GM19395 (cell line): ENCODE results near the gene ILDR2.
"Not testable (repeated sequence)": the region's sequence is repeated elsewhere in the genome, so short reads cannot be mapped to it uniquely, and the experiment has no call there.

Experiments
- ATAC-seq: cut with Tn5 transposase; IDR thresholded peaks from one replicate; pipeline ENCODE4 v1.9.1; 2021; ENCODE audit warnings: mild to moderate bottlenecking, moderate library complexity; ENCODE audit not compliant: unreplicated experiment

Gene ILDR2

DNA sequence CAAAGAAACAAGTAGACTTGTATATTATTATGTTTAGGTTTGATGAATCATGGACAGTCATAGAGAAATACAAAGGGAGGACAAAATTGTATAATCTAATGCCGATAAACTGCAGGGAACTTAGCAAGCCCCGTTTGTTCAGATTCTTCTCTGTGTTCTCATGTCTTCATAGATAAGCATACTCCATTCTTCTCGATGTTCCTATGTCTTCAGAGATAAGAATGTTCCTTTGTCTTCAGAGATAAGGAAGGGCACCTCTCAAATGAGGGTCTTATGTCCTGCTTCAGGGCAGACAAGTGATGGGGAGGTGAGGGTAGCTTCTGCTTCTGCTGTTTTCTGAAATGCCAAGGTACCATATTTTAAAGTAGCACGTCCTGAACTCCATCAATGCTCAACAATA, 79.6 kb downstream of the ILDR2 start:
- ATAC-seq, result no peak

DNA sequence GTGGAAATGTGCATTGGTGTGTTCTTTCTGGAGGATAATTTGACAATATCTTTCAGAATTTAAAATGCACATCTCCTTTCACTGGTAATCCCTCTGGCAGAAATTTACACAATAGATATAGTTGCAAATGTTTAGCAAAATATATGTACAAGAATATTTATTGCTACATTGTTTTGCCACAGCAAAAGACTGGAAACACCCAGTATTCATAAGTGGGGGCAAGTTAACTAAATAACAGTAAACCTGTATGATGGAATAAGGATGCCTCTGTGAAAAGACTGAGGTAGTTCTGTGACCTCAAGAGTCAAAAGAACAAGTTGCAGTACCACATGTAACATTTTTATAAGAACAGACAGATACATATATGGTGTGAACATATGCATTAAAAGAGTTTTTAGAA, 85.6 kb downstream of the ILDR2 start:
- ATAC-seq, result no peak

DNA sequence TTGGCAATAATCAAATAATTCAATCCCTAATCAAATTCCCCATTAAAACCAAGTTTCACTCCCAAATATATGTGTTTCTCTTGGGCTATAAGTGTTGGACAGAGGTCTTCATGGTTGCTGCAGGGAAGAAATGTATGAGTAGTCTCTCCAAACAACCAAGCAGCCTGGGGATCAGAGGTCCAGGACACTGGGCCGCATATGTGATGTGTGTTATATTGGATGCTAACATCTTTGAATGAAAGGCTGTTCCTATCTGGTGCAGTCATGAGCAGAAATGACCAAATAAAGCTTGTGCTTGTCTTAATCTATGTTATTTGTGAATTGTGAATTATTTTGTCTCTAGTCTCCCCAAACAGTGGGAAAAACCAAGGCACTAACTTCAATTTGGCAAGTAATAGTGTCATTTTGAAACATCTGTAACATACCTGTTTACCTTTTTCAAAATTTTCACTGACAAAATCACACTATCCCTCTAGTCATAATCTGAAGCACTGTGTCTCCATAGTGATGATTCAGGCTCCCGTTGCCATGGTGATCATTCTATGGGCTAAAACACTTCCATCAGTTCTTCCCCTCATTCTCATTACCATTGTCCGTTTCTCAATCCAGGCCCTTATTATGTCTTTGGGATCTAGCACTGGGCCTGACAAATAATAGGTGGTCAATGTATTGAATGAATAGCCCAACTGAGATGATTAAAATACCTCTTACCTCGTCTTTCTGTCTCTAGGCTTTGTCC, 86.8 kb downstream of the ILDR2 start:
- ATAC-seq, result no peak

DNA sequence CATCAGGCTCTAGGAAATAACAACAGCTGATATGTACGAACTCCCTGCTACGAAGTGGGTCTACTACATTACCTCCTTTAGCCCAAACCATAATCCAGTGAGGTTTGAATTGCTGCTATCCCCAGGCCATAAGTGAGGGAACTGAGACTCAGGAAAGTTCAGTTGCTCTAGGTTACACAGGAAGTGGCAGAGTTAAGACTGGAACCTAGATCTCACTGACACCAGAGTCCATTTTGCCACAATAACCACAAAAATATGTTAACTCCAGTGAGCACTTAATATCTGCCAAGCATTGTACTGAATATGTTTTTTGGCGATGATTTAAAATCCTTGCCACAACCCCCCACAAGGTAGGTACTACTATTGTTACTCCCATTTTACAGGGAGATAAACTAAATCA, 90.4 kb downstream of the ILDR2 start:
- ATAC-seq, result no peak

DNA sequence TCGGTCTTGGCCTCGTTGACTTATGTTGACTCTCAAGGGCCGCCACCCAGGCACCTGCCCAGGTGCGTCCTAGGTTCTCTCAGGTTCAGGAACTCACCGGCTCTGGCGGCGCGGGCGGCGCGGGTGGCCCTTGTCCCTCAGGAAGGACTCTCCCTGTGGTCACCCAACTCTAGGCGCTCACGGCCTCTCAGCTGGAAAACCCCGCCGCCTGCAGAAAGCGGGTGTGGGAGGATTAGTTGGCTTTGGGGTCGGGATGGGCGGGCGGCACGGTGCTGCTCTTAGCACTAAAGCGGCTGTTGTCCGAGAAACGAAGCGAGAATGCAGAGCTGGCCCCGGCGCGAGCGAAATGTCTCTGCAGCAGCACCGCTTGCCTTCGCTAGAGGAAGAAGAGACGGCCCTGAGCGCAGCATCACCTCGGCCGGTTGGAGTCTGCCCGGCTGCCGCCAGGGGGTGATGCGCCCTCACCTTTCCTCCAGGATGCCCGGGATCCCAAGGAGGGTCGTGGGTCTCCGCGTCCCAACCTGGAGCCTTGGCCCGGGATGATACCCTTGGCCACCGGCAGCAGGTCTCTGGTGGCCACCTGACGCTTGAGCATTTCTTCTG, 91.2 kb downstream of the ILDR2 start:
- peak; percentile 61 for ATAC-seq

DNA sequence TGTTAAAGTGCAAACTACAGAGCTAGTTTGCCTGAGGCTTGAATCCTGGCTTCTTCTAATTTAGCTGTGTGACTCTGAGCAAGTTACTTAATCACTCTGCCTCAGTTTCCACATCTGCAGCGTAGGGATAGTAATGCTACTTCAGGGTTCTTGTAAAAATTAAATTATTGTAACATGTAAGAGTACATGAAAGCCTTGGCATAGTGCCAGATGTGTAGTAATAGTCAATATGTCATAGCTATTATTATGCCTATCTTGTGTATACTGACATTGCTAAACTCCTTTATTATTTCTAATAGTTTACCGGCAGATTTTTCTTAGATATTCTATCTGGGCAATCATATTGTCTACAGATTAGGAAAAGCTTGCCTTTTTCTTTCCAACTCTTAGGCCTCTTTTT, 92.4 kb downstream of the ILDR2 start:
- no peak for ATAC-seq

DNA sequence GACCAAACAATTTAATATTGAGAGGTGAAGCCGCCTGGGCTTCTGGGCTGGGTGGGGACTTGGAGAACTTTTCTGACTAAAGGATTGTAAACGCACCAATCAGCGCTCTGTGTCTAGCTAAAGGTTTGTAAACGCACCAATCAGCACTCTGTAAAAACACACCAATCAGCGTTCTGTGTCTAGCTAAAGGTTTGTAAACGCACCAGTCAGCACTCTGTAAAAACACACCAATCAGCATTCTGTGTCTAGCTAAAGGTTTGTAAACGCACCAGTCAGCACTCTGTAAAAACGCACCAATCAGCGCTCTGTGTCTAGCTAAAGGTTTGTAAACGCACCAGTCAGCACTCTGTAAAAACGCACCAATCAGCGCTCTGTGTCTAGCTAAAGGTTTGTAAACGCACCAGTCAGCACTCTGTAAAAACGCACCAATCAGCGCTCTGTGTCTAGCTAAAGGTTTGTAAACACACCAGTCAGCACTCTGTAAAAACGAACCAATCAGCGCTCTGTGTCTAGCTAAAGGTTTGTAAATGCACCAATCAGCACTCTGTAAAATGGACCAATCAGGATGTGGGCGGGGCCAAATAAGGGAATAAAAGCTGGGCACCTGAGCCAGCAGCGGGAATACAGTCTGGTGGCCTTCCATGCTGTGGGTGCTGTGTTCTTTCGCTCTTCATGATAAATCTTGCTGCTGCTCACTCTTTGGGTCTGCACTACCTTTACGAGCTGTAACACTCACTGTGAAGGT, 97.0 kb downstream of the ILDR2 start:
- not testable (repeated sequence) for ATAC-seq

DNA sequence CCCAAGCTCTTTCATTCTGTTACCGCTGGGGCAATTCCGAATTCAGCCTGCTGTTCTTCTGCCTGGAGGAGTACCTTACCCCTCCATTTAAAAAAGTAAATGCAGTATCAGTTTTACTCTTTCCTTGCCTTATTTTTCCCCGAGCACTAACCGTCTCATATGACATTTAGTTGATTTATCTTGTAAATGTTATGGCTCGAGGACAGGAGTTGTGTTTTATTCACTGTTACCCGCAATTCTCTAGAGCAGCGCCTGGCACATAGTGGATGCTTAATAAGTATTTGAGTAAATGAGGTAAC, 98.9 kb downstream of the ILDR2 start:
- no peak for ATAC-seq

DNA sequence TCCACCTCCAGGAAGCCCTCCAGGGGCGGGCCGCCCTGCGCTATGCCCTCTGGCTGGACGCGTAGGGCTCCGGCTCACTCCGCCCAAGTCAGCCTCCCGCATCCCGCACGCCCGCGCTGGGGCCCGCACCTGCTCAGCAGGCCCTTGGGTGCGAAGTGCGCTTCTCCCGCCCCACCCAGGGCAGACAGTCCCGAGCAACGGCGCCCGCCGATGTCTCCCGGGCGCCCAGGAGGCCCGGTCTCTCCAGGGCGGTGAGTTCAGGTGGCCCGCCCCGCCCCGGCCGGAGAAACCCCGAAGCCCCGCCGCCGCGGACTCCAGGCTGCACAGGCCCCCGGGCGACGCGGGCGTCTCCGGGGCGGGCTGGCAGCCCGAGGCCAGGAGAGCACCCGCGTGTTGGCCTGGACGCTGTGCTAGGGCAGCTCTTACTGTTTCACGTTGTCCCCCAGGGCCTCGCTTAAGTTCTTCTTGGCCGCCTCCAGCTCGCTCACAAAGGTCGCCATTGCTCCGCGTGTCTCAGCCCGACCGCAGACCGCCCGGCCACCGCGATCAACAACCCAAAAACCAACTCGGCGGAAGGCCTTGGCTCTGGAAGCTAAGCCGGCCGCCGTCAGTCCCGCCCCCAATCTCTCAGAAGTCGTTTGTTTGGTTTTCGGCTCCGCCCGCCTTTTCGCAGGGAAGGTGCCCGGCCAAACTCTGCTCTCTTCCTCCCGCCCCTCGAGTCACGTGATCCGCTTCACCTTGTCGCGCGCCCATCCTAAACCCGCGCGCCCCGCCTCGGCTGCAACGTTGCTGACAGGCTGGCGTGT, 99.4 kb downstream of the ILDR2 start, which contains the start of gene TADA1:
TSS of gene TADA1 (minus strand) at position 531 of the 806 bp plus-strand sequence. CDS start at position 500, 31 bp downstream.
- peak; percentile 90 for ATAC-seq

DNA sequence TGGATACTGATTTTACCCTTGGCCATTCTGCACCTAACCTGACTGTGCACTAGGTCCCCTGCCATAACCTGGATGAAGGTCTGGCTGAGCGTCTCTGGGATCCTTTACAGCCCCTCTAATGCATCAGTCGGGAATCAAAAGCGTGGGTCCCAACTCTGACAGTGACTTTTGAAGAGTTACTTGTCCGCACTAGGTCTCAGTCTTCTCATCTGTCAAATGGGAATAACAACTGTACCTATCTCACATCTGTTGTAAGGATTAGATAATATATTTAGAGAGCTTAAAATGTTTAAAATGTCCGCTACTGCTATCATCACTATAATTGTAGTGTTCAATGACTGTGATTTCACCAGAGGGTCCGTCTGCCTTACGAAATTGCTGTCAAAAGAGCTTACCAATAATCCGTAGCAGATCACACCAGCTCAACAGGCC, 100.0 kb downstream of the ILDR2 start:
- ATAC-seq, result no peak

DNA sequence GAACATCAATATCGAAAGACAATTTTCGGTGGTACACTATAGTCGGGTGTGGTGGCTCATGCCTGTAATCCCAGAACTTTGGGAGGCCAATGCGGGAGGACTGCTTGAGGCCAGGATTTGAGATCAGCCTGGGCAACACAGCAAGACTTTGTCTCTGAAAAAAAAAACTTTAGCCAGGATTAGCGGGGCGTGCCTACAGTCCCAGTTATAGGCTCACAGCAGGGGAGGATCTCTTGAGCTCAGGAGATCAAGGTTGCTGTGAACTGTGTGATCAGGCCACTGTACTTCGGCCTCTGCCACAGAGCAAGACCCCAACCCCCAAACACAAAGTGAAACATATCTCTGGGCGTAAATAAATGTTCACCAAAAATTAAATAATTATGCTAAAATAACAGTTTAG, 100.9 kb downstream of the ILDR2 start:
- ATAC-seq, result no peak

DNA sequence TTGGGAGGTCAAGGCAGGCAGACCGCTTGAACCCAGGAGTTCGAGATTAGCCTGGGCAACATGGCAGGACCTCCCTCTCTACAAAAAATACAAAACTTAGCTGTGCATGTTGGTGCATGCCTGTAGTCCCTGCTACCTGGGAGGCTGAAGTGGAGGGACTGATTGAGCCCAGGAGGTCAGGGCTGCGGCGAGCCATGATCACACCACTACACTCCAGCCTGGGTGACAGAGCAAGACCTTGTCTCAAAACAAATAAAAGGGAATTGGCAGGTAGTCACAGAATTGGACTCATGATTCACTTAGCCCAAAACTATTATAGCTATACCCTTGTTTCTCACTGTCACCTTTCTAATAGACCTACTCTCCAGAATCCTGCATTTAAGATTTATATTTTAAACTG, 104.8 kb downstream of the ILDR2 start:
- no peak for ATAC-seq

DNA sequence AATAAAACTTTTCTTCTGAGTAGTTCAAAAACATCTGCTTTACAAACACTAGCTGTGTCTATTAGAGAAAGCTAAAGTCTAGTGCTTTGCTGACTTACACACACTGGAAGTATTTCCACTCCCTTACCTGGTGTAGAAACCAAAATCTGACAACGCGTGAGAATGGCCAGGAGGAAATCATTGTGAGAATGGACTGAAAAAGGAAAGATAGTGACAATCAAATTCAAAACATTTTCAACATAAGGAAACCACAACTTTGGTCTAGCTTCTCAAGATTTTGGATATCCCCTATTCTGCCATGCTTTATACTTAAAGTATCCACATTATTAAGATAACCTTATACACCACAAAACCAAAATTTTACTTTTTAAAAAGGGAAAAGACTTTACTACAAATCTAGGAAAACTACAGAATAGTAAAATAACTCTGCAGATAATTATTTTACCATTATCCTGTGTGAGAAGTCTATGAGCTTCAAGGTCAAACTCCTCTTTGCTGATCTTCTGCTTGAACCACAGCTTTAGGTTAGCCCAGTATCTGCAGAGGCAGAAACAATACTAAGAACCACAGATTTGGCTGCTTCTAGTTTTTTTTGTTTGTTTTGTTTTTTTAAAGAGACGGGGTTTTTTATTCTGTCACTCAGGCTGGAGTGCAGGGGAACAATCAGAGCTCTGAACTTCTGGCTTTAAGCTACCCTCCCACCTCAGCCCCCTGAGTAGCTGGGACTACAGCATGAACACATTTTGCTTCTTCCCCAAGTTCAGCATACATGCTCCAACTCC, 105.8 kb downstream of the ILDR2 start:
- ATAC-seq, result no peak

DNA sequence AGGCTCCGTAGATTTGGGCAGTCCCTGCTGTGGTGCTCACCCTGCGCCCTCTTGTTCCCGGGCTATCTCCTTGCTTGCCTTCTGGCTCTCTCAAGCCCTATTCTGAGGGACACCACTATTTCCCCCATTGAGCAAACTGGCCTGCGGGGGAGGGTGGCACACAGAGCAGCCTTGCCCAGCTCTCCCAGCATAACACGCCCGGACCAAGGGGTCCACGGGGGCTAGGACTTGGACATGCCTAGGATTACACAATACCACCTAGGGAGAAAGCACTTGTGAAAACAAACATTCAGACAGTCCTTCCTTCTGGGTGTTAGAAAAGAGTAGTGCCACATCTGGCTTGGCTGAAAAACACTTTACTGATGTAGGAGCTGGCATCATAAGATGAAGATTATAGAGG, 106.7 kb downstream of the ILDR2 start:
- no peak for ATAC-seq

DNA sequence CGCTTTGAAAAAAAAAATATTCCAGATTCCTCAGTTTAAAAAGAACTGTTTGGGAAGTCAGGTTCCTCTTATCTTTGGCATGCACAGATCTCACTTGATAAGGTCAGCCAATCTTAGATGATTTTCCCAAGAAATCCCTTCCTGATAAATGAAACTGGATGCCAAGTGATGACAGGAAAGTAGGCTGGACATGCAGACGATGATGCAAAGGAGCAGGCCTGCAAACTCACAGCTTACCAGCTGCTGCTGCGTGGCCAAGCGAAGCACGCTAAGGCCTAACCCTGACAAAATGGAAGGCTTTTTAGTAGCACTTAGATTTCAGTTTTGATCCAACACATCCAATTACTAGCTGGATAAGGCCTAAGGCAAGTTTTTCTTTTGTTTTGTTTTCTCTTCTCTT, 109.4 kb downstream of the ILDR2 start:
- no peak for ATAC-seq

DNA sequence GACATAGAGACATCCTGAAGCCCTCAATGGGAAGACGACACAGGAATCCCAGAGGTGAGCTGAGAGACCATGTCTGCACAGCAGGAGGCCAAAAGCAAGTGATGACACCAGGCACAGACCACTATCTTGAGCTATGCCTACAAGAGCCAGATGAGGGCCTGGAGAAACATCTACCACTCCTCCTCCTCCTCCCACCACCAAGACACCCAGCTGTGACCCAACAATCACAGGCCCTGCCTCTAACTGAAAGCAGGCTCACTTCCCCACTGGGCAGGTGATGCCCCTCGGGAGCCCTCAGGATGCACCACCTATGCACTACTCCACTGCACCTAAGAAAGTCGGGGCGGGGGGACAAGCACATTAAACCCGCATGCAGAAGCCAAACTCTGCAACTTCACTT, 115.7 kb downstream of the ILDR2 start:
- no peak for ATAC-seq

DNA sequence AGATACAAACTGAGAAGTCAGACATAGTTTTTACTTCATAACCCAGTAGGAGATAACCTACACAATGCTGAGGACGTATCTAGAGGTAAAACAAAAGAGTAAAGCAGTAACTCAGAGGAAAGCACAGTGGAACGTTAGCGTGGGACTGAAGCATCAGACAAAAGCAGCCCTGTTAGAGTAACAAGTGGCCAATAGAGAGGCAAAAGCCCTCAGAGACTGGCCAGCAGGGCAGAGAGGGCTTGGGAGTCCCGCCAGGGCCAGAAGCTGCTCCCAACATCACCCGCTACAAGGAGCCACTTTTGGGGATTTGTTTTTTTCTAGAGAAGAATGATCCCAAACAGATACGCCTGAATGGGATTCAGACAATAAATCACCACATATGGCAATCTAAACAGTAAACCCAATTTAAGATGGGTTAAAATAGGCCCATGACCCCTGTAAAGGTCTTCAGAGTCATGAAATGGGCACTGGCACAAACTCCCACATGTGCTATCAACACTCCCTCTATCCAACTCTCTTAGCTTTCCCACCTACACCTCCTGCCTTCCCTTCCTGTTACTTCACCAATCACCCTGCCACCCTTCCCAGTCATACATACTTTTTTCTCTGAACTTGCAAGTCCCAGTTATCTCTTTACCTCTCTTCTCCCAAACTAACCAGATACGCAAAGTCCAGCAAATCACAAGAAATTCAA, 116.5 kb downstream of the ILDR2 start:
- ATAC-seq, result no peak
